Esophagus muscularis mucosa (tissue), 3 donors: Measurements from ENCODE around the gene ST3GAL3.

ENCODE experiments used
- CTCF ChIP-seq, 3 experiments: fragments of 200-600 bp in 2 of 3; fragments of 450-650 bp in 1 of 3; sonication (generic) in 2 of 3; IDR thresholded peaks; one replicate each; pipeline ENCODE4 v1.5.1; 2017 to 2019; ENCODE audit warnings: antibody characterized with exemption in 3 of 3, mild to moderate bottlenecking in 2 of 3, moderate library complexity in 1 of 3
- POLR2A ChIP-seq: fragments of 450-650 bp; IDR thresholded peaks from one replicate; pipeline ENCODE4 v1.6.1; 2017; ENCODE audit warnings: antibody characterized with exemption, moderate library complexity, mild to moderate bottlenecking, low read depth
- POLR2AphosphoS5 ChIP-seq, 2 donors: sonication (generic); formaldehyde crosslinking; IDR thresholded peaks; one replicate each; pipeline ENCODE4 v1.6.1; 2017; ENCODE audit warnings: antibody characterized with exemption in 2 of 2

- TF ChIP-seq CTCF (IDR thresholded peaks at IDR 0.05) (no peak), POLR2A (no peak), POLR2AphosphoS5 (IDR thresholded peaks at IDR 0.05) (no peak)
Measured at GRCh38 chr1:43812579-43812978, 105.2 kb downstream of the ST3GAL3 start.
